ENCODE data around the gene SH3GL3. TPM values are rescaled to one million over a fixed set of nuclear protein-coding genes. Genes with fewer than 3 reads are reported as not detected.

SH3GL3 gene
- total and polyA plus RNA-seq, 2 of the 4 experiments (the other 2 are of a cell fraction): not detected

- H4K8ac ChIP-seq (ENCODE audit: low read depth in 2 of 2, low read length in 2 of 2): no peak overlapping the region
- TF ChIP-seq SMC3 (IDR thresholded peaks at IDR 0.05; ENCODE audit: low read depth, low read length) (no peak), CHD1 (IDR thresholded peaks at IDR 0.05; ENCODE audit: low read depth, low read length) (no peak), RFX5 (IDR thresholded peaks at IDR 0.05; ENCODE audit: low read depth, low read length) (no peak), ELK1 (IDR thresholded peaks at IDR 0.05; ENCODE audit: borderline replicate concordance, low read depth, low read length) (no peak), CTCF (conservative IDR thresholded peaks at IDR 0.05; ENCODE audit: low read depth, low read length) (no peak)
- no peak overlapping the region for H2AFZ ChIP-seq (replicated peaks; ENCODE audit: low read length, poor library complexity)
- H2BK15ac ChIP-seq (ENCODE audit: low read depth, low read length): no peak overlapping the region
- H3K27ac ChIP-seq (ENCODE audit: insufficient read depth, low read length): no peak overlapping the region
- H3K4me1 ChIP-seq (ENCODE audit: control insufficient read depth, insufficient read depth, low read length): no peaks in the 10 kb centered on the region
- no peak overlapping the region for H2BK120ac ChIP-seq (ENCODE audit: low read depth, low read length)
- no peaks in the 10 kb centered on the region for H3K36me3 ChIP-seq (ENCODE audit: control insufficient read depth, insufficient read depth, low read length)
- intact Hi-C loops (cut with micrococcal nuclease) (no loop called here), in situ Hi-C loops (cut with MboI; ENCODE audit: low sequenced_read_pairs) (no loop called here), dilution Hi-C loops (cut with HindIII; ENCODE audit: low sequenced_read_pairs, unreplicated experiment) (no loop called here)
- no peak overlapping the region for H2AK5ac ChIP-seq (ENCODE audit: low read depth, low read length)
- CTCF ChIA-PET: no interaction called here
- H3K18ac ChIP-seq (ENCODE audit: low read depth, low read length): no peak overlapping the region
- no peaks in the 10 kb centered on the region for H3K9me1 ChIP-seq (ENCODE audit: insufficient read depth, low read length)
- H2AK9ac ChIP-seq (replicated peaks; ENCODE audit: low read depth, low read length, poor library complexity): no peak overlapping the region
- no peak overlapping the region for H3K4me3 ChIP-seq (ENCODE audit: insufficient read depth, low read depth, low read length)
- H3K14ac ChIP-seq (replicated peaks; ENCODE audit: low read depth, low read length): no peak overlapping the region
- H3K23ac ChIP-seq (ENCODE audit: low read depth, low read length): no peak overlapping the region
- no peak overlapping the region for H2BK20ac ChIP-seq (ENCODE audit: low read depth, low read length)
- POLR2A ChIA-PET (ENCODE audit: unreplicated experiment): no interaction called here
- H3K27me3 ChIP-seq (ENCODE audit: control insufficient read depth, insufficient read depth, low read length): peaks cover 18% of the 10 kb centered on the region; the same call in 1 of the 2 replicates
- no peaks in the 10 kb centered on the region for H3K79me1 ChIP-seq (ENCODE audit: low read depth in 1 of 2, low read length in 2 of 2)
- no peak overlapping the region for H3K9ac ChIP-seq (ENCODE audit: low read depth, low read length)
- BruUV-seq (replicated peaks): no TSS peak
- H3K56ac ChIP-seq (ENCODE audit: extremely low read depth, insufficient read depth, low read length): no peak overlapping the region
- DNase-seq (no peak), ATAC-seq (ENCODE audit: low read depth) (no peak)
- H4K20me1 ChIP-seq (ENCODE audit: insufficient read depth, low read length): no peaks in the 10 kb centered on the region
- no peak overlapping the region for H2BK5ac ChIP-seq (ENCODE audit: low read depth, low read length, poor library complexity, severe bottlenecking)
- no peak overlapping the region for H3K4me2 ChIP-seq (ENCODE audit: low read depth, low read length)
- 80% methylated on average over 2 of the region's 8 CpGs; no CpG with 5 or more reads in 1 of the 2 experiments for WGBS, 2 experiments (ENCODE audit: extremely low coverage in 2 of 2, insufficient read length in 1 of 2)
- peaks cover 10% of the 10 kb centered on the region for H3K9me3 ChIP-seq (ENCODE audit: control insufficient read depth, insufficient read depth, low read length)
- no peak overlapping the region for H4K5ac ChIP-seq (ENCODE audit: low read depth, low read length)
- H4K91ac ChIP-seq (ENCODE audit: insufficient read depth, low read depth, low read length): no peak overlapping the region
- H3K4ac ChIP-seq (ENCODE audit: low read depth, low read length): no peak overlapping the region
Measured at GRCh38 chr15:83655237-83655616, 208.1 kb downstream of the SH3GL3 start.
